ENCODE measurements around the gene MAD1L1. TPM values are rescaled to one million over a fixed set of nuclear protein-coding genes. Genes with fewer than 3 reads are reported as not detected.

Gene MAD1L1
- total and polyA plus RNA-seq, 4 donors = 43.0 to 54.9 (median 49.9) TPM

- no peak for DNase-seq
- H3K9ac ChIP-seq (ENCODE audit: insufficient read depth in 1 of 2, low read length in 2 of 2) = no peak overlapping the region
- no peak for ATAC-seq (ENCODE audit: insufficient read depth, low FRiP score)
- H3K27me3 ChIP-seq (ENCODE audit: control insufficient read depth in 3 of 3, insufficient read depth in 3 of 3, low read length in 2 of 3) = no peaks in the 10 kb centered on the region
- no peaks in the 10 kb centered on the region for H3K9me3 ChIP-seq (ENCODE audit: control insufficient read depth in 4 of 4, insufficient read depth in 3 of 4, low read length in 3 of 4)
- H3K4me3 ChIP-seq = no peak overlapping the region
- TF ChIP-seq CTCF (IDR thresholded peaks at IDR 0.05; ENCODE audit: control extremely low read depth, extremely low read depth) = no peak
- peaks cover 0 to 5% (median 4%) of the 10 kb centered on the region in 5 donors for H3K4me1 ChIP-seq (ENCODE audit: control insufficient read depth in 5 of 5, insufficient read depth in 5 of 5, low read length in 5 of 5)
- peaks cover 0 to 4% (median 0%) of the 10 kb centered on the region in 4 donors for H3K36me3 ChIP-seq (ENCODE audit: control insufficient read depth in 4 of 4, insufficient read depth in 4 of 4, low read length in 4 of 4)
- H3K27ac ChIP-seq (ENCODE audit: low read depth in 1 of 2, low read length in 1 of 2) = no peak overlapping the region
- 91 to 94% methylated on average over 12 of the region's 12 CpGs for WGBS, 2 donors
Observed at GRCh38 chr7:1925349-1925748, 307.4 kb downstream of the MAD1L1 start.

- no peak for ATAC-seq (ENCODE audit: insufficient read depth, low FRiP score)
- Histone ChIP-seq H3K36me3 (ENCODE audit: control insufficient read depth in 4 of 4, insufficient read depth in 4 of 4, low read length in 4 of 4) (peaks cover 0 to 4% (median 0%) of the 10 kb centered on the region in 4 donors), H3K4me1 (ENCODE audit: control insufficient read depth in 5 of 5, insufficient read depth in 5 of 5, low read length in 5 of 5) (peaks cover under 1 to 15% (median 7%) of the 10 kb centered on the region in 5 donors), H3K27ac (ENCODE audit: low read depth in 1 of 2, low read length in 1 of 2) (no peak overlapping the region), H3K9me3 (ENCODE audit: control insufficient read depth in 4 of 4, insufficient read depth in 3 of 4, low read length in 3 of 4) (no peaks in the 10 kb centered on the region), H3K27me3 (ENCODE audit: control insufficient read depth in 3 of 3, insufficient read depth in 3 of 3, low read length in 2 of 3) (no peaks in the 10 kb centered on the region), H3K4me3 (no peak overlapping the region), H3K9ac (ENCODE audit: insufficient read depth in 1 of 2, low read length in 2 of 2) (no peak overlapping the region)
- WGBS, 2 donors = 58 to 72% methylated on average over 10 of the region's 10 CpGs
- no peak for DNase-seq
- TF ChIP-seq CTCF (IDR thresholded peaks at IDR 0.05; ENCODE audit: control extremely low read depth, extremely low read depth) = no peak
Observed at GRCh38 chr7:1924258-1924817, 308.4 kb downstream of the MAD1L1 start.

- ATAC-seq (ENCODE audit: insufficient read depth, low FRiP score) = no peak
- WGBS, 2 donors = 96 to 97% methylated on average over 30 of the region's 30 CpGs
- Histone ChIP-seq H3K36me3 (ENCODE audit: control insufficient read depth in 4 of 4, insufficient read depth in 4 of 4, low read length in 4 of 4) (peaks cover 0 to 4% (median 0%) of the 10 kb centered on the region in 4 donors), H3K27ac (ENCODE audit: low read depth in 1 of 2, low read length in 1 of 2) (no peak overlapping the region), H3K4me1 (ENCODE audit: control insufficient read depth in 5 of 5, insufficient read depth in 5 of 5, low read length in 5 of 5) (peaks cover 4 to 19% (median 10%) of the 10 kb centered on the region in 5 donors), H3K27me3 (ENCODE audit: control insufficient read depth in 3 of 3, insufficient read depth in 3 of 3, low read length in 2 of 3) (no peaks in the 10 kb centered on the region), H3K9ac (ENCODE audit: insufficient read depth in 1 of 2, low read length in 2 of 2) (no peak overlapping the region), H3K9me3 (ENCODE audit: control insufficient read depth in 4 of 4, insufficient read depth in 3 of 4, low read length in 3 of 4) (no peaks in the 10 kb centered on the region), H3K4me3 (no peak overlapping the region)
- DNase-seq = no peak
- no peak for TF ChIP-seq CTCF (IDR thresholded peaks at IDR 0.05; ENCODE audit: control extremely low read depth, extremely low read depth)
Observed at GRCh38 chr7:1923409-1924257, 309.1 kb downstream of the MAD1L1 start.
